SK-N-SH (cell line): ENCODE results near the gene ZDHHC5. TPM values are rescaled to one million over a fixed set of nuclear protein-coding genes. Genes with fewer than 3 reads are reported as not detected.
A peak's percentile ranks its signal among the peaks of the same experiment; 100 is the strongest.

Experiments used
- CTCF ChIA-PET: fragments of 300-600, 350-600 bp; formaldehyde crosslinking; extraction: SDS; loops from one replicate; lab custom pipeline; 2021; lab: Yijun Ruan, JAX
- POLR2A ChIA-PET: fragments of 350-600 bp; sonication (Branson Sonifier 250); formaldehyde crosslinking; extraction: SDS; loops from one replicate; lab custom pipeline; 2020; ENCODE audit warnings: antibody characterized with exemption, inconsistent platforms; lab: Yijun Ruan, JAX
- DNase-seq: peaks from one replicate; pipeline ENCODE4 v3.0.0; 2012
- H2AFZ ChIP-seq: fragments of 200-600 bp; sonication (generic); 2 replicates; pipeline ENCODE4 v1.8.1; 2016; ENCODE audit warnings: antibody characterized with exemption, mild to moderate bottlenecking, low read depth
- H3F3A ChIP-seq: fragments of 200-600 bp; sonication (generic); replicated peaks from 2 replicates; pipeline ENCODE3; 2016; ENCODE audit warnings: antibody characterized with exemption, mild to moderate bottlenecking; ENCODE audit not compliant: insufficient read depth
- H3K27ac ChIP-seq, 2 experiments: fragments of 200-500 bp in 1 of 2; fragments of 200-600 bp in 1 of 2; sonication (Bioruptor generic) in 1 of 2; sonication (generic), shearing (Covaris generic) in 1 of 2; 2 replicates each; pipeline versions ENCODE4 v1.5.1 to v1.6.1; 2014 to 2016; ENCODE audit warnings: low read depth in 2 of 2, inconsistent platforms in 1 of 2, low read length in 1 of 2, mild to moderate bottlenecking in 1 of 2, mixed read lengths in 1 of 2
- H3K27me3 ChIP-seq: fragments of 200-600 bp; sonication (generic), shearing (Covaris generic); 2 replicates; pipeline ENCODE4 v1.6.1; 2016; ENCODE audit warnings: mixed run types; ENCODE audit not compliant: insufficient read depth
- H3K36me3 ChIP-seq, 2 experiments: fragments of 200-500 bp in 1 of 2; fragments of 200-600 bp in 1 of 2; sonication (Bioruptor generic) in 1 of 2; sonication (generic) in 1 of 2; replicated peaks in 1 of 2; 2 replicates each; pipeline versions ENCODE3 to v1.5.1; 2014 to 2016; ENCODE audit warnings: low read length in 1 of 2, mild to moderate bottlenecking in 1 of 2; ENCODE audit not compliant: insufficient read depth in 2 of 2, control insufficient read depth in 1 of 2
- H3K4me1 ChIP-seq, 2 experiments: fragments of 200-500 bp in 1 of 2; fragments of 200-600 bp in 1 of 2; sonication (Bioruptor generic) in 1 of 2; sonication (generic), shearing (Covaris generic) in 1 of 2; 2 replicates each; pipeline versions ENCODE4 v1.5.1 to v1.6.1; 2014 to 2016; ENCODE audit warnings: low read depth in 1 of 2, low read length in 1 of 2, mixed run types in 1 of 2; ENCODE audit not compliant: insufficient read depth in 2 of 2, control insufficient read depth in 1 of 2
- H3K4me2 ChIP-seq: fragments of 200-600 bp; sonication (generic), shearing (Covaris generic); 2 replicates; pipeline ENCODE4 v1.6.1; 2017; ENCODE audit warnings: mixed run types
- H3K4me3 ChIP-seq, 2 experiments: fragments of 200-500 bp in 1 of 2; fragments of 200-600 bp in 1 of 2; sonication (Bioruptor generic) in 1 of 2; sonication (generic), shearing (Covaris generic) in 1 of 2; 2 replicates each; pipeline versions ENCODE4 v1.5.1 to v1.8.1; 2014 to 2016; ENCODE audit warnings: low read depth in 2 of 2, inconsistent platforms in 1 of 2, low read length in 1 of 2, mild to moderate bottlenecking in 1 of 2, mixed read lengths in 1 of 2, moderate library complexity in 1 of 2
- H3K79me2 ChIP-seq: fragments of 200-600 bp; sonication (generic); 2 replicates; pipeline ENCODE4 v1.8.1; 2017; ENCODE audit warnings: mild to moderate bottlenecking; ENCODE audit not compliant: insufficient read depth
- H3K9ac ChIP-seq: fragments of 200-600 bp; sonication (generic); 2 replicates; pipeline ENCODE4 v1.6.1; 2017; ENCODE audit warnings: mixed run types
- H3K9me2 ChIP-seq: fragments of 200-600 bp; sonication (generic); 2 replicates; pipeline ENCODE4 v1.6.1; 2017; ENCODE audit warnings: mixed run types
- H3K9me3 ChIP-seq: fragments of 200-600 bp; sonication (generic); 2 replicates; pipeline ENCODE4 v1.6.1; 2017; ENCODE audit warnings: mixed run types, mild to moderate bottlenecking, moderate library complexity
- H4K20me1 ChIP-seq: fragments of 200-600 bp; sonication (generic); 2 replicates; pipeline ENCODE4 v1.6.1; 2017; ENCODE audit warnings: mild to moderate bottlenecking, mixed run types; ENCODE audit not compliant: insufficient read depth
- CTCF ChIP-seq: fragments of 200-600 bp; sonication (generic); IDR thresholded peaks from 2 replicates; pipeline ENCODE4 v1.6.1; 2017; ENCODE audit warnings: antibody characterized with exemption, mild to moderate bottlenecking, moderate library complexity
- EP300 ChIP-seq, 2 experiments: IDR thresholded peaks; 2 replicates each; pipeline versions ENCODE4 v1.4.0 to v1.6.1; 2012; ENCODE audit warnings: borderline replicate concordance in 1 of 2, low read depth in 1 of 2, low read length in 1 of 2
- FOXM1 ChIP-seq: IDR thresholded peaks from 2 replicates; pipeline ENCODE4 v1.4.0; 2012; ENCODE audit warnings: low read depth, mild to moderate bottlenecking
- GABPA ChIP-seq: IDR thresholded peaks from 2 replicates; pipeline ENCODE4 v1.4.0; 2012; ENCODE audit warnings: low read depth, mild to moderate bottlenecking
- GATA2 ChIP-seq: sonication (generic); formaldehyde crosslinking; IDR thresholded peaks from 2 replicates; pipeline ENCODE4 v1.5.0; 2020; ENCODE audit warnings: mild to moderate bottlenecking, missing genetic modification reagents
- JUND ChIP-seq: IDR thresholded peaks from 2 replicates; pipeline ENCODE4 v1.4.0; 2012
- MEF2A ChIP-seq: IDR thresholded peaks from 2 replicates; pipeline ENCODE4 v1.4.0; 2012; ENCODE audit warnings: low read depth, borderline replicate concordance
- MXI1 ChIP-seq: IDR thresholded peaks from 2 replicates; pipeline ENCODE4 v1.6.1; 2012; ENCODE audit warnings: mild to moderate bottlenecking, low read depth, low read length, improper control_type of control experiment
- NFIC ChIP-seq: IDR thresholded peaks from 2 replicates; pipeline ENCODE4 v1.4.0; 2012; ENCODE audit warnings: borderline replicate concordance
- RAD21 ChIP-seq: IDR thresholded peaks from 2 replicates; pipeline ENCODE4 v1.6.1; 2012; ENCODE audit warnings: mild to moderate bottlenecking, low read length
- REST ChIP-seq: IDR thresholded peaks from 2 replicates; pipeline ENCODE4 v1.6.1; 2012; ENCODE audit warnings: mild to moderate bottlenecking, low read depth, low read length, moderate library complexity
- RFX5 ChIP-seq: IDR thresholded peaks from 2 replicates; pipeline ENCODE4 v1.6.1; 2012; ENCODE audit warnings: mild to moderate bottlenecking, improper control_type of control experiment, low read length
- RXRA ChIP-seq: IDR thresholded peaks from 2 replicates; pipeline ENCODE4 v1.4.0; 2012; ENCODE audit warnings: low read depth, mild to moderate bottlenecking, borderline replicate concordance
- TAF1 ChIP-seq: IDR thresholded peaks from 2 replicates; pipeline ENCODE4 v1.6.1; 2012; ENCODE audit warnings: low read depth, mild to moderate bottlenecking, low read length, moderate library complexity, borderline replicate concordance
- TCF12 ChIP-seq: IDR thresholded peaks from 2 replicates; pipeline ENCODE4 v1.4.0; 2012
- YY1 ChIP-seq: IDR thresholded peaks from 2 replicates; pipeline ENCODE4 v1.4.0; 2012; ENCODE audit warnings: low read depth, mild to moderate bottlenecking
- ZBTB33 ChIP-seq: IDR thresholded peaks from 2 replicates; pipeline ENCODE4 v1.4.0; 2012; ENCODE audit warnings: low read depth, borderline replicate concordance
- WGBS: methylation state at CpG from one replicate; pipeline ENCODE4 v1.1.6; 2017; ENCODE audit warnings: low lambda C conversion rate; 5-methylcytosine and 5-hydroxymethylcytosine counted together
- polyA plus RNA-seq, 3 experiments: library from polyadenylated mRNA; depleted of rRNA; stranded (reverse); fragments of >200 nt; gene quantifications; 2 replicates each; pipeline ENCODE4 v1.2.3, GENCODE V29; 2012

ZDHHC5 gene
- polyA plus RNA-seq, 1 of the 3 experiments (the other 2 are of a cell fraction) = 46.6 TPM

GRCh38 chr11:57668434-57668782 is 494 bp downstream of the ZDHHC5 start:
- no peaks in the 10 kb centered on the region for H4K20me1 ChIP-seq
- H3K9ac ChIP-seq = peak overlapping the region; percentile 87
- peak overlapping the region; percentile 93 to 97 for H3K27ac ChIP-seq
- H3K4me2 ChIP-seq = peak overlapping the region; percentile 86
- no peaks in the 10 kb centered on the region for H3K27me3 ChIP-seq
- DNase-seq = no peak
- under 1% methylated on average over 21 of the region's 31 CpGs for WGBS
- CTCF ChIA-PET = interaction anchor here (0.7 to 1.3 kb wide), 4 partner anchors 11 to 210 kb away, joined by 3 to 5 read pairs (median 4); no protein-coding TSS in a partner anchor
- no peaks in the 10 kb centered on the region for H3K9me2 ChIP-seq
- peaks cover 16 to 21% of the 10 kb centered on the region in 2 experiments for H3K36me3 ChIP-seq
- TF ChIP-seq TCF12 = no peak
- TF ChIP-seq FOXM1 = no peak
- no peak for TF ChIP-seq JUND
- TF ChIP-seq EP300 (IDR thresholded peaks at IDR 0.05; ENCODE audit: borderline replicate concordance in 1 of 2, low read depth in 1 of 2, low read length in 1 of 2) = no peak
- no peak for TF ChIP-seq NFIC
- no peak for TF ChIP-seq TAF1
- TF ChIP-seq MXI1 = no peak
- no peaks in the 10 kb centered on the region for H3F3A ChIP-seq
- peak overlapping the region; percentile 78 to 85 for H3K4me3 ChIP-seq
- peak overlapping the region; percentile 20; the same call in 1 of the 2 replicates for H2AFZ ChIP-seq
- peaks cover 9 to 12% of the 10 kb centered on the region in 2 experiments; a peak in 3 of 4 replicates for H3K4me1 ChIP-seq
- peaks cover 55% of the 10 kb centered on the region for H3K79me2 ChIP-seq
- POLR2A ChIA-PET = no interaction called here
- no peaks in the 10 kb centered on the region for H3K9me3 ChIP-seq

- no peaks in the 10 kb centered on the region for H3K9me2 ChIP-seq
- H2AFZ ChIP-seq = no peak overlapping the region
- no peak overlapping the region for H3K9ac ChIP-seq
- no peaks in the 10 kb centered on the region for H3K27me3 ChIP-seq
- peaks cover 3 to 4% of the 10 kb centered on the region in 2 experiments; a peak in 3 of 4 replicates for H3K4me1 ChIP-seq
- no peak overlapping the region for H3K27ac ChIP-seq
- no peak overlapping the region for H3K4me3 ChIP-seq
- no peaks in the 10 kb centered on the region for H3K9me3 ChIP-seq
- H3K79me2 ChIP-seq = peaks cover 98% of the 10 kb centered on the region
- DNase-seq = no peak
- H3K4me2 ChIP-seq = no peak overlapping the region
- H3F3A ChIP-seq = peaks cover 2% of the 10 kb centered on the region
- ChIA-PET CTCF (no interaction called here), POLR2A (no interaction called here)
- TF ChIP-seq GATA2 (CRISPR knock-in tag) = no peak
- TF ChIP-seq TAF1 = no peak
- no peak for TF ChIP-seq RFX5
- no peak for TF ChIP-seq FOXM1
- no peak for TF ChIP-seq REST
- no peak for TF ChIP-seq CTCF
- no peak for TF ChIP-seq TCF12
- no peak for TF ChIP-seq RXRA
- no peak for TF ChIP-seq GABPA
- no peak for TF ChIP-seq RAD21
- no peak for TF ChIP-seq MEF2A
- no peak for TF ChIP-seq ZBTB33
- no peak for TF ChIP-seq YY1
- H4K20me1 ChIP-seq = peaks cover 16% of the 10 kb centered on the region; the same call in 1 of the 2 replicates
- H3K36me3 ChIP-seq = peaks cover 38 to 52% of the 10 kb centered on the region in 2 experiments
These were observed 6.3 kb downstream of the ZDHHC5 start for GRCh38 chr11:57674251-57674650.
